ENCODE results near the gene SIRT4. TPM values are rescaled to one million over a fixed set of nuclear protein-coding genes. Genes with fewer than 3 reads are reported as not detected.

The SIRT4 gene
- total RNA-seq, 1 donor from 2014 or later: 1.1 TPM

Other genes starting within 250 kb of the SIRT4 start
- 52.7 and 57.8 TPM in 2 replicates for gene RAB35, start 185.6 kb upstream of the SIRT4 start, total RNA-seq
- 99.0 and 108 TPM in 2 replicates for gene GCN1, start 107.6 kb upstream of the SIRT4 start, total RNA-seq
- gene RPLP0, start 101.2 kb upstream of the SIRT4 start, total RNA-seq: 3,190 and 3,346 TPM in 2 replicates
- gene PXN, start 36.6 kb upstream of the SIRT4 start, total RNA-seq: 64.1 and 64.8 TPM in 2 replicates
- gene RNU4-2, start 10.4 kb upstream of the SIRT4 start, total RNA-seq: under 0.01 TPM in 2 replicates
- gene RNU4-1, start 9.1 kb upstream of the SIRT4 start, total RNA-seq: under 0.01 TPM in 1 of 2 replicates, not detected in the other
- gene PLA2G1B, start 25.5 kb downstream of the SIRT4 start, total RNA-seq: not detected in 2 replicates
- gene MSI1, start 66.8 kb downstream of the SIRT4 start, total RNA-seq: not detected in 2 replicates
- gene COX6A1, start 135.8 kb downstream of the SIRT4 start, total RNA-seq: 293 and 438 TPM in 2 replicates
- gene TRIAP1, start 144.1 kb downstream of the SIRT4 start, total RNA-seq: 44.2 and 52.0 TPM in 2 replicates
- 24.7 and 28.5 TPM in 2 replicates for gene GATC, start 144.1 kb downstream of the SIRT4 start, total RNA-seq
- gene SRSF9, start 167.4 kb downstream of the SIRT4 start, total RNA-seq: 311 and 390 TPM in 2 replicates
- 335 and 441 TPM in 2 replicates for gene DYNLL1, start 193.8 kb downstream of the SIRT4 start, total RNA-seq
- 33.6 and 40.8 TPM in 2 replicates for gene COQ5, start 226.8 kb downstream of the SIRT4 start, total RNA-seq
- 108 and 127 TPM in 2 replicates for gene RNF10, start 232.0 kb downstream of the SIRT4 start, total RNA-seq